HFFc6 (cell line): ENCODE results near the gene NPAS2. TPM values are rescaled to one million over a fixed set of nuclear protein-coding genes. Genes with fewer than 3 reads are reported as not detected.

Source experiments
- DNase-seq: peaks from one replicate; pipeline ENCODE4 v3.0.0-alpha.2; 2018
- H3K27ac Mint-ChIP-seq: 2 replicates; pipeline ENCODE4 v1.8.0; 2020; ENCODE audit warnings: mild to moderate bottlenecking, mixed read lengths
- H3K27me3 Mint-ChIP-seq: 2 replicates; pipeline ENCODE4 v1.8.0; 2021; ENCODE audit warnings: mild to moderate bottlenecking, moderate library complexity, mixed read lengths; ENCODE audit not compliant: insufficient read depth
- H3K36me3 Mint-ChIP-seq: 2 replicates; pipeline ENCODE4 v1.8.0; 2021; ENCODE audit warnings: low read depth, mixed read lengths
- H3K4me1 Mint-ChIP-seq: 2 replicates; pipeline ENCODE4 v1.8.0; 2020; ENCODE audit warnings: low read depth, mixed read lengths
- H3K4me3 Mint-ChIP-seq: 2 replicates; pipeline ENCODE4 v1.8.0; 2020; ENCODE audit warnings: mild to moderate bottlenecking, moderate library complexity, mixed read lengths
- H3K9me3 Mint-ChIP-seq: 2 replicates; pipeline ENCODE4 v1.8.0; 2020; ENCODE audit warnings: mild to moderate bottlenecking, mixed read lengths
- total RNA-seq, 6 experiments: library from RNA; stranded (reverse); fragmentation: NEBNext Ultra II Directional; extraction: Animal tissue kit (Norgen Biotek cat#: 25700); gene quantifications; 2 replicates in 1 of 6; 3 replicates in 5 of 6; pipeline ENCODE4 v1.2.3, GENCODE V29; 2021
- TF ChIP-seq, protein P1 (sequence below): fragments of 200-600 bp; sonication (generic); IDR thresholded peaks from 2 replicates; pipeline ENCODE4 v1.5.0; 2021; ENCODE audit warnings: antibody characterized with exemption, mild to moderate bottlenecking

Gene NPAS2
- total RNA-seq, 6 experiments from 2014 or later = 8.8 to 14.7 (median 9.3) TPM

DNA sequence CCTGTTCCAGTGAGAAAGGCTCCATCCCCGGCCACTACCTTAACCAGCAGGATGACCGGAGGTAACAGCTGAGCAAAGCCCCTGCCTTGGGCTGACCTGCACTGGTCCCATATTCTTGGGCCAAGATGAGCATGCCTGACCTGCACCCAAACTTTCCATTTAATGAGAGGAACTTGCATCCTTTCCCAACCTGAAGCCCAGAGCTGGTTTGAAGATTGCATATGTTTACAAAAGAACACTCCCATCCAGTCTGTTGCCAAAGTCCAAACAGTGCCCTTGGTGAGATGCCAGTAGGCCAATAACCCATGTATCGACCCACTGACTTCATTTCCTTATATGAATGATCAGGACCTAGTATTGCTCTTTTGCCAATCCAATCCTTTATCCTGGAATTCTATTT, 5.5 kb upstream of the NPAS2 start:
- H3K4me3 Mint-ChIP-seq = no peak overlapping the region
- H3K27me3 Mint-ChIP-seq = no peaks in the 10 kb centered on the region; the same call in none of the 2 replicates
- no peak for DNase-seq
- no peaks in the 10 kb centered on the region for H3K9me3 Mint-ChIP-seq
- no peaks in the 10 kb centered on the region for H3K36me3 Mint-ChIP-seq
- peaks cover 27% of the 10 kb centered on the region for H3K4me1 Mint-ChIP-seq
- TF ChIP-seq, protein P1, sequence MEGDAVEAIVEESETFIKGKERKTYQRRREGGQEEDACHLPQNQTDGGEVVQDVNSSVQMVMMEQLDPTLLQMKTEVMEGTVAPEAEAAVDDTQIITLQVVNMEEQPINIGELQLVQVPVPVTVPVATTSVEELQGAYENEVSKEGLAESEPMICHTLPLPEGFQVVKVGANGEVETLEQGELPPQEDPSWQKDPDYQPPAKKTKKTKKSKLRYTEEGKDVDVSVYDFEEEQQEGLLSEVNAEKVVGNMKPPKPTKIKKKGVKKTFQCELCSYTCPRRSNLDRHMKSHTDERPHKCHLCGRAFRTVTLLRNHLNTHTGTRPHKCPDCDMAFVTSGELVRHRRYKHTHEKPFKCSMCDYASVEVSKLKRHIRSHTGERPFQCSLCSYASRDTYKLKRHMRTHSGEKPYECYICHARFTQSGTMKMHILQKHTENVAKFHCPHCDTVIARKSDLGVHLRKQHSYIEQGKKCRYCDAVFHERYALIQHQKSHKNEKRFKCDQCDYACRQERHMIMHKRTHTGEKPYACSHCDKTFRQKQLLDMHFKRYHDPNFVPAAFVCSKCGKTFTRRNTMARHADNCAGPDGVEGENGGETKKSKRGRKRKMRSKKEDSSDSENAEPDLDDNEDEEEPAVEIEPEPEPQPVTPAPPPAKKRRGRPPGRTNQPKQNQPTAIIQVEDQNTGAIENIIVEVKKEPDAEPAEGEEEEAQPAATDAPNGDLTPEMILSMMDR = no peak
- no peak overlapping the region for H3K27ac Mint-ChIP-seq

DNA sequence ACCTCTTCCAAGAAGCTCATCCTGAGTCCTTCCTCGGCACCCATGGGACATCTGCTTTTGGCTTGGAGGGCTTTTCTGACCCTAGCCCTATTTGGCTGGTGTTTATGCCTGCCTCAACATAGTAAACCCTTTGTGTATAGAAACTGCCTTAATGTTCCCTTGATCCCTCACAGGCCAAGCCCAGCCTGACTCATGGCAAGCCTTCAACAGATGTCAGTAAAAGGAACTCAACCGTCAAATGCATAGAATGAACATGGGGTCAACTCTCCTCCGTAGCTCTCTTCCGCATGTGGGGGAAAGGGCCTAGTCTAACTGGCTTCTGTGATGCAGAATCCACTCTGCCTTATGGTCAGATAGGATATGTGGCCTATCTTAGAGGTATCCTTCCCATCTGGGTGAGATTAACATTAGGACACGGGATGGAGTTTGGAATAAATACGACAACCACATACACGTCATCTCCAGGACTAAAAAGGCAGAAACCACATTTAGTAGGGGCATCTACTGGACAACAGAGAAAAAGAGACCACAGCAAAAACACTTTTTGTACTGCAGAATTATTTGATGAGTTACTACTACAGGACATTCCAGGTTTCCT, 2.5 kb upstream of the NPAS2 start:
- Mint-ChIP-seq H3K36me3 (no peaks in the 10 kb centered on the region), H3K27ac (no peak overlapping the region; the same call in 1 of the 2 replicates), H3K27me3 (no peaks in the 10 kb centered on the region), H3K4me3 (no peak overlapping the region; the same call in 1 of the 2 replicates), H3K9me3 (no peaks in the 10 kb centered on the region), H3K4me1 (peaks cover 44% of the 10 kb centered on the region)
- TF ChIP-seq, protein P1 = no peak
- DNase-seq = no peak

DNA sequence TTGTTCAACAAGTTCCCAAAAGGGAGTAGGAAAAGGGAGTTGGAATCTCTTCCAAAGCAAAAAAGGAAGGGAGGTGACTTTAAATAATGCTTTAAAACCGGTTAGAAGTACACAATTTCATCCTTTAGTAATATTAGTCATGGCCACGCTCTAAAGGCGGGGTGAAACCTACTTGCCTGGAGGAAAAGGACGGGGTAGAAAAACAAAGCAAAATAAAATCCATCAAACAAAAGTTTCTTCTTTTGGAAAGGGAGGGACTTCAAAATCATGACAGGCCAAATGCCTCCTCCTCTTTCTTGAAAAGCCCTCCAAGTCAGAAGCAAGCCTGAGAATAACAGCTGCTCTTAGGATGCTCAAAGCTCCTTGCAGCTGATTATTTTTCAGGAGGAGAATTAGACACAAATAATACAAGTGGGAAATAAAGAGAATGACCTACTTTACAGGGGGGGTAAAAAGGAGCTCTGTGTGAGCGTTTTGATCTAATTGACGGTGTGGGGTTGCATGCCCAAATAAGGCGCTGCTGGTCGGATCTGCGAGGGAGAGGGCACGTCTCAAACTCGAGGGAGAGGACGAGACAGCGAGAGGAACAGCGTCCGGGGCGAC, 1.8 kb upstream of the NPAS2 start:
- no peaks in the 10 kb centered on the region for H3K9me3 Mint-ChIP-seq
- peaks cover 50% of the 10 kb centered on the region for H3K4me1 Mint-ChIP-seq
- DNase-seq = no peak
- H3K27me3 Mint-ChIP-seq = no peaks in the 10 kb centered on the region
- TF ChIP-seq, protein P1 = no peak
- no peaks in the 10 kb centered on the region for H3K36me3 Mint-ChIP-seq
- peak overlapping the region; percentile 55; the same call in 1 of the 2 replicates for H3K27ac Mint-ChIP-seq
- peak overlapping the region; percentile 90 for H3K4me3 Mint-ChIP-seq

DNA sequence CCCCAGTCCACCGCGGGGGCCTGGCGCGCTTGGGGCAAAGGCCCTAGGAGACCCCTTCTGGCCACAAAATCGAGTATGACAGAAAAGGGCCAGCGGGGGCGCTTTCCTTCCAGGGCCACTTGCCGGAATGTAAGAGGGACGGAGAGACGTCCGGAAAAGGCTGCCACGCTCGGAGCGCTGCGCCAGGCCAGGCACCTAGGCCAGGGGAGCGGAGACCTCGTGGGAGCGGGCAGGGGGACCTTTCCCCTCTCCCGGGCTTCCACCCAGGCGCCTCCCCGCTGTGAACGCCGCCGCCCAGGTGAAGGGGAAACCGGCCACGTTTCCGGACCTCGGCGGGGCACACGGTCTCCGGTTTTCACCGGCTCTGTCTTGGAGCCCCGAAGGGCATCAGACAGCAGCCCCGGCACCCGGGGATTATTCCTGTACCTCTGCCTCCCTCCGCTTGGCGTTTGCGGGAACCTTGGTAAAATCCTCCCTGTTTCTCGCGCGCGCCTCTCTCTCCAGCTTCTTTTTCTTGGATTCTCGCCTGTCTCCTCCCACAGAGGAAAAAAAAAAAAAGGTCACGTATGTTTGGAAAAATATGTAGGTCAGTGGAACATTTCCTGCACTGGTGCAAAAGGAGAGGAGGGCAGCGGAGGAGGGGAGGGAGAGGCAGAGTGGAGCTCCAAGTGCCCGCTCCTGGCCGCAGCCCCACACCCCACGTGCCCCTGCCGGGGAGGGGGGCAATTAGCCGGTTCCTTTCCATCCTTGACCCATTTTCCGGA, 1.2 kb upstream of the NPAS2 start:
- TF ChIP-seq, protein P1 = peak; percentile 70
- Mint-ChIP-seq H3K36me3 (no peaks in the 10 kb centered on the region), H3K4me3 (peak overlapping the region; percentile 90), H3K9me3 (no peaks in the 10 kb centered on the region), H3K4me1 (peaks cover 50% of the 10 kb centered on the region), H3K27ac (peak overlapping the region; percentile 55; the same call in 1 of the 2 replicates), H3K27me3 (no peaks in the 10 kb centered on the region)
- DNase-seq = peak; percentile 52

DNA sequence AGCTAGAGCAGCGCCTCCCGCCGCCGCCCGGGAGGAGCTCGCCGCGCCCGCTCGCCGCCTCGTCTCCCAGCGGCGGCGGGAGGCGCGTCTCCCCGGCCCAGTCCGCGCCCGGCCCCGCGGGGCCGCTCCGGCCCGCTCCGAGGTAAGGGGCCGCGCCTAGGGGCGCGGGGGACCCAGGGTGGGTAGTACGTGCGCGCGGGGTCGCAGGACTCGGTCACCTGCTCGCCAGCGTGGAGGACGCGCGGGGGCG, 259 bp downstream of the NPAS2 start:
- Mint-ChIP-seq H3K9me3 (no peaks in the 10 kb centered on the region), H3K36me3 (no peaks in the 10 kb centered on the region), H3K4me3 (no peak overlapping the region), H3K4me1 (peaks cover 44% of the 10 kb centered on the region), H3K27ac (no peak overlapping the region), H3K27me3 (no peaks in the 10 kb centered on the region)
- DNase-seq = no peak
- TF ChIP-seq, protein P1 = no peak
